Mucosa of descending colon (tissue), 3 donors: ENCODE data around the gene SLC1A3. TPM values are rescaled to one million over a fixed set of nuclear protein-coding genes. Genes with fewer than 3 reads are reported as not detected.

ENCODE experiments used
- ATAC-seq: fragments of 200-7000 bp; cut with Tn5 transposase; one replicate; pipeline ENCODE4 v1.9.1; 2020; ENCODE audit warnings: mild to moderate bottlenecking, moderate library complexity
- DNase-seq, 3 donors: peaks; one replicate each; pipeline ENCODE4 v3.0.0-alpha.2; 2020
- H3K36me3 ChIP-seq: fragments of 200-600 bp; one replicate; pipeline ENCODE4 v1.8.0; 2021; ENCODE audit warnings: low read depth, mild to moderate bottlenecking
- H3K4me1 ChIP-seq: fragments of 200-600 bp; one replicate; pipeline ENCODE4 v1.8.0; 2021; ENCODE audit warnings: low read depth, mild to moderate bottlenecking
- H3K4me3 ChIP-seq: fragments of 200-600 bp; one replicate; pipeline ENCODE4 v1.8.0; 2021; ENCODE audit warnings: mild to moderate bottlenecking
- H3K9me3 ChIP-seq: fragments of 200-600 bp; one replicate; pipeline ENCODE4 v1.8.0; 2021; ENCODE audit warnings: mild to moderate bottlenecking
- CTCF ChIP-seq: fragments of 200-600 bp; IDR thresholded peaks from one replicate; pipeline ENCODE4 v1.8.0; 2022; ENCODE audit warnings: antibody characterized with exemption, mild to moderate bottlenecking
- intact Hi-C, 2 donors: fragments of 100-400 bp; cut with DNase I in 1 of 2; cut with micrococcal nuclease in 1 of 2; formaldehyde crosslinking; loops; one replicate each; pipeline versions ENCODE4 v1.11.0 to v1.11.1; 2022; cut with DNase I, micrococcal nuclease
- total RNA-seq, 3 donors: library from RNA; stranded (reverse); fragmentation: NEBNext Ultra II Directional in 2 of 3; extraction: Animal tissue kit (Norgen Biotek cat#: 25700) in 2 of 3; gene quantifications; one replicate each; pipeline versions ENCODE4 v1.2.1 to v1.2.4, GENCODE V29; 2021 to 2023
- donor health status: DM: no; HTN: no; CAD: no; lungs with moderate emphysema.
- donor health status: DM: no; HTN: no; CAD: no.
- donor health status: DM: no; HTN: yes; CAD: no.

The SLC1A3 gene
- total RNA-seq, 3 donors from 2014 or later: 0.67 to 10.2 (median 7.9) TPM

- DNase-seq (no peak), ATAC-seq (no peak)
- Histone ChIP-seq H3K9me3 (no peaks in the 10 kb centered on the region), H3K36me3 (no peaks in the 10 kb centered on the region), H3K4me1 (peaks cover 7% of the 10 kb centered on the region), H3K4me3 (no peak overlapping the region)
- intact Hi-C loops: no loop called here
- TF ChIP-seq CTCF: no peak
These were observed 1.7 kb downstream of the SLC1A3 start for GRCh38 chr5:36607838-36608783.

- no peak for DNase-seq
- Histone ChIP-seq H3K4me3 (no peak overlapping the region), H3K4me1 (peaks cover 7% of the 10 kb centered on the region), H3K36me3 (no peaks in the 10 kb centered on the region), H3K9me3 (no peaks in the 10 kb centered on the region)
- intact Hi-C loops: no loop called here
- no peak for TF ChIP-seq CTCF
- ATAC-seq: no peak
These were observed 4.2 kb downstream of the SLC1A3 start for GRCh38 chr5:36610621-36611020.

- ATAC-seq (no peak), DNase-seq (no peak)
- no peaks in the 10 kb centered on the region for H3K4me1 ChIP-seq
- H3K36me3 ChIP-seq: no peaks in the 10 kb centered on the region
- H3K9me3 ChIP-seq: no peaks in the 10 kb centered on the region
- H3K4me3 ChIP-seq: no peak overlapping the region
- TF ChIP-seq CTCF: no peak
- intact Hi-C loops: no loop called here
These were observed 5.3 kb downstream of the SLC1A3 start for GRCh38 chr5:36611520-36612274.

GRCh38 chr5:36613241-36613640, 6.8 kb downstream of the SLC1A3 start:
- no peaks in the 10 kb centered on the region for H3K4me1 ChIP-seq
- DNase-seq: no peak
- no peaks in the 10 kb centered on the region for H3K36me3 ChIP-seq
- intact Hi-C loops: no loop called here
- no peak for ATAC-seq
- TF ChIP-seq CTCF: no peak
- no peak overlapping the region for H3K4me3 ChIP-seq
- no peaks in the 10 kb centered on the region for H3K9me3 ChIP-seq

- Histone ChIP-seq H3K4me3 (no peak overlapping the region), H3K36me3 (no peaks in the 10 kb centered on the region), H3K9me3 (no peaks in the 10 kb centered on the region), H3K4me1 (no peaks in the 10 kb centered on the region)
- intact Hi-C loops: no loop called here
- TF ChIP-seq CTCF: no peak
- ATAC-seq (no peak), DNase-seq (no peak)
These were observed 7.6 kb downstream of the SLC1A3 start for GRCh38 chr5:36613771-36614656.
